K562 (cell line): ENCODE measurements around the gene MMEL1. TPM values are rescaled to one million over a fixed set of nuclear protein-coding genes. Genes with fewer than 3 reads are reported as not detected.

ENCODE experiments used
- ATAC-seq: fragments of 200-7000 bp; cut with Tn5 transposase; 3 replicates; pipeline ENCODE4 v1.9.1; 2020; ENCODE audit warnings: moderate library complexity
- BruUV-seq: library from RNA; stranded (reverse); fragments of 400-500 nt; replicated peaks from 2 replicates; lab custom pipeline; 2021; lab: Mats Ljungman, UMichigan
- CTCF ChIA-PET: fragments of 300-600 bp; formaldehyde crosslinking; extraction: SDS; loops from one replicate; lab custom pipeline; 2021; ENCODE audit warnings: low intra/inter-chr PET ratio; lab: Yijun Ruan, JAX
- POLR2A ChIA-PET: fragments of 300-600, 350-650 bp; sonication (Branson Sonifier 250); formaldehyde crosslinking; extraction: SDS; loops from one replicate; lab custom pipeline; 2021; ENCODE audit warnings: antibody characterized with exemption, inconsistent platforms; lab: Yijun Ruan, JAX
- DNase-seq, 4 experiments: peaks; one replicate each; pipeline versions ENCODE4 v3.0.0 to v3.0.0-alpha.2; 2011 to 2018; ENCODE audit warnings: low spot score in 3 of 4, mixed read lengths in 3 of 4; ENCODE audit errors: extremely low read depth in 1 of 4
- FAIRE-seq: peaks from 2 replicates; lab custom pipeline; 2011; peaks lifted over from hg19 to GRCh38; lab: Jason Lieb, UNC
- H2AFZ ChIP-seq: 2 replicates; pipeline ENCODE4 v1.6.0; 2011; ENCODE audit warnings: low read depth, low read length, control low read depth, inconsistent platforms
- H3K27ac ChIP-seq: fragments of 200-600 bp; 3 replicates; pipeline ENCODE4 v1.8.0; 2011; ENCODE audit warnings: low read depth, mild to moderate bottlenecking, control low read depth, inconsistent platforms, low read length, moderate library complexity, mixed read lengths; ENCODE audit errors: extremely low read depth
- H3K27me3 ChIP-seq, 2 experiments: fragments of 300-600 bp in 1 of 2; 2 replicates in 1 of 2; 3 replicates in 1 of 2; pipeline versions ENCODE4 v1.6.0 to v1.8.0; 2011; ENCODE audit warnings: inconsistent platforms in 2 of 2, low read length in 2 of 2, mild to moderate bottlenecking in 1 of 2, mixed read lengths in 1 of 2, moderate library complexity in 1 of 2; ENCODE audit not compliant: control insufficient read depth in 2 of 2, insufficient read depth in 2 of 2
- H3K36me3 ChIP-seq: fragments of 300-600 bp; 3 replicates; pipeline ENCODE4 v1.8.0; 2011; ENCODE audit warnings: mild to moderate bottlenecking, low read length, inconsistent platforms; ENCODE audit not compliant: control insufficient read depth, insufficient read depth
- H3K4me1 ChIP-seq, 2 experiments: fragments of 200-600 bp in 1 of 2; replicated peaks in 1 of 2; 2 replicates in 1 of 2; 3 replicates in 1 of 2; pipeline versions ENCODE4 v1.5.1 to v1.8.0; 2011; ENCODE audit warnings: inconsistent platforms in 2 of 2, low read length in 2 of 2, mild to moderate bottlenecking in 1 of 2, mixed read lengths in 1 of 2, moderate library complexity in 1 of 2; ENCODE audit not compliant: control insufficient read depth in 2 of 2, insufficient read depth in 2 of 2
- H3K4me2 ChIP-seq: 2 replicates; pipeline ENCODE4 v1.6.1; 2011; ENCODE audit warnings: low read length, control low read depth, inconsistent platforms, mixed read lengths; ENCODE audit not compliant: insufficient read depth
- H3K4me3 ChIP-seq: fragments of 200-600 bp; sonication (generic), shearing (Covaris generic); 2 replicates; pipeline ENCODE4 v1.5.1; 2016; ENCODE audit warnings: control low read depth, inconsistent platforms
- H3K79me2 ChIP-seq: fragments of 200-600 bp; 3 replicates; pipeline ENCODE4 v1.8.0; 2011; ENCODE audit warnings: low read length, inconsistent platforms; ENCODE audit not compliant: control insufficient read depth, insufficient read depth
- H3K9ac ChIP-seq, 2 experiments: 2 replicates each; pipeline versions ENCODE4 v1.6.0 to v1.6.1; 2011; ENCODE audit warnings: low read depth in 2 of 2, low read length in 2 of 2, control low read depth in 1 of 2, inconsistent platforms in 1 of 2, mild to moderate bottlenecking in 1 of 2, mixed read lengths in 1 of 2; ENCODE audit not compliant: insufficient read depth in 1 of 2
- H3K9me1 ChIP-seq: one replicate; pipeline ENCODE4 v1.6.0; 2011; ENCODE audit warnings: inconsistent platforms, mild to moderate bottlenecking, low read length, moderate library complexity; ENCODE audit not compliant: control insufficient read depth, insufficient read depth
- H3K9me3 ChIP-seq: replicated peaks from 2 replicates; pipeline ENCODE4 v1.5.1; 2011; ENCODE audit warnings: low read depth, low read length, inconsistent platforms; ENCODE audit not compliant: control insufficient read depth, insufficient read depth
- H4K20me1 ChIP-seq: replicated peaks from 2 replicates; pipeline ENCODE4 v1.6.1; 2011; ENCODE audit warnings: low read length, inconsistent platforms, mixed read lengths; ENCODE audit not compliant: control insufficient read depth, insufficient read depth
- BCOR ChIP-seq: fragments of 450-650 bp; IDR thresholded peaks from 2 replicates; pipeline ENCODE4 v1.6.1; 2016
- FOXK1 ChIP-seq: sonication (generic); formaldehyde crosslinking; IDR thresholded peaks from 2 replicates; pipeline ENCODE4 v1.8.0; 2022; ENCODE audit warnings: missing genetic modification reagents, mild to moderate bottlenecking, borderline replicate concordance
- NFIC ChIP-seq: fragments of 450-650 bp; IDR thresholded peaks from 2 replicates; pipeline ENCODE4 v1.6.1; 2017; ENCODE audit warnings: mild to moderate bottlenecking, inconsistent platforms
- RBFOX2 ChIP-seq: fragments of 200-400 bp; formaldehyde crosslinking; IDR thresholded peaks from 2 replicates; pipeline ENCODE4 v1.6.1; 2017; ENCODE audit warnings: low read depth, mild to moderate bottlenecking, low read length, moderate library complexity
- SOX6 ChIP-seq: fragments of 450-650 bp; IDR thresholded peaks from 2 replicates; pipeline ENCODE4 v1.6.1; 2014; ENCODE audit warnings: mild to moderate bottlenecking
- TSHZ1 ChIP-seq: fragments of 250-450 bp; sonication (Bioruptor Pico); IDR thresholded peaks from 2 replicates; pipeline ENCODE4 v1.4.0; 2020; ENCODE audit warnings: mild to moderate bottlenecking, moderate library complexity
- whole genome bisulfite sequencing: fragments of 100-300 bp; shearing (Covaris generic); methylation state at CpG from one replicate; pipeline ENCODE4 v1.1.6; 2016; ENCODE audit warnings: low coverage, mixed read lengths; ENCODE audit not compliant: insufficient coverage; ENCODE audit errors: missing lambda C conversion rate; 5-methylcytosine and 5-hydroxymethylcytosine counted together
- in situ Hi-C: fragments of 300-500 bp; cut with MboI; formaldehyde crosslinking; loops from 4 replicates; pipeline ENCODE4 v1.15.0; 2018; ENCODE audit warnings: inconsistent platforms, mixed read lengths
- intact Hi-C: fragments of 100-400 bp; cut with micrococcal nuclease; formaldehyde crosslinking; loops from 2 replicates; pipeline ENCODE4 v1.14.2; 2022
- polyA plus RNA-seq, 8 experiments: library from polyadenylated mRNA; depleted of rRNA in 4 of 8; stranded (reverse) in 5 of 8; unstranded in 3 of 8; fragments of >200 nt; fragmentation: Nextera tagmentation in 2 of 8; fragmentation: Illumina TruSeq in 1 of 8; extraction: Ambion mirVana in 2 of 8; extraction: Trizol in 1 of 8; gene quantifications; 2 replicates each; pipeline versions ENCODE4 v1.2.1 to v1.2.3, GENCODE V29; 2011 to 2014; ENCODE audit warnings: inconsistent platforms in 1 of 8, missing spikeins in 1 of 8
- total RNA-seq, 7 experiments: library from RNA; depleted of rRNA in 6 of 7; stranded (reverse); fragments of >200 nt in 6 of 7; fragmentation: Illumina TruSeq in 2 of 7; extraction: Trizol in 2 of 7; gene quantifications; 2 replicates each; pipeline versions ENCODE4 v1.2.1 to v1.2.3, GENCODE V29; 2011 to 2021; ENCODE audit warnings: low replicate concordance in 1 of 7

The MMEL1 gene
- total and polyA plus RNA-seq, 9 of the 15 experiments (the other 6 are each of a cell fraction or from before 2014, with no cell fraction given): not detected

DNA sequence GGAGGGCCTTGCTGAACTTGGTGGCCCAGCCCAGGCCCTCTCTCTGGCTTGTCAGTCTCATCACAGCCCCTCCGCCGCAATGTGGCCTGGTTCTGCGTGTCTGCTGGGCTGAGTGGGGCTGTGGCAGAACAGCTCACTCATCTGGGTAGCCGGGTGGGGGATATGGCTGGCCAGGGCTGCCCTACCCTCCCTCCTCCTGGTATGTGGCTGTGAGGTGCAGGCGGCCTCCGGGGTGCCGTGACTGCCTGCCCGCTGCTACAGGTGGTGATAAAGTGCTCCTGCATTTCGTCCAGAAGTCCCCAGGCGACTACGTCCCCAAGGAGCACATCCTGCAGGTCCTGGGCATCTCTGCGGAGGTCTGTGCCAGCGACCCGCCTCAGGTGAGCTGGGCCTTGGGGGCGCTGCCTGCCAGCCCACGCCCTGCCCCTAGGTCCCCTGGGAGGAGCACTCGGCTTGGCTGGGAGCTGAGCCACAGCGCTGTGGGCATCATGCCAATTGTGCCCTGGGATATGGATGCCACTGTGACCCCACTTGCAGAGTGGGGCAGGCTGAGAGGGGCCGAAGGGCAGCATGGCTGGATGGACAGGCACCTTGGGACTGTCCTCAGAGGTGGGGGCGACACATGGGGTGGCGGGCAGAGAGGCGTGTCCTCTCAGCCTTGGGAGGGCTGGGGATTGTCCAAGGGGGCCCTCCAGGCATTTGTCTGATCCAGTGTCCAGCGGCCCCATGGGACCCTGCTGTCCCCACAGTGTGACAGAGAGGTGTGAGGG, 44.0 kb downstream of the MMEL1 start:
- BruUV-seq: no TSS peak
- no peak overlapping the region for H3K27ac ChIP-seq
- ChIA-PET CTCF (no interaction called here), POLR2A (interaction anchor here (0.6 kb wide), 1 partner anchor 185 kb away, joined by 3 read pairs; no protein-coding TSS in a partner anchor)
- 74% methylated on average over 19 of the region's 23 CpGs for WGBS
- H2AFZ ChIP-seq: no peak overlapping the region
- no peak for DNase-seq
- no peaks in the 10 kb centered on the region for H4K20me1 ChIP-seq
- no peaks in the 10 kb centered on the region for H3K9me1 ChIP-seq
- no peak overlapping the region for H3K4me2 ChIP-seq
- no peak for ATAC-seq
- H3K4me3 ChIP-seq: no peak overlapping the region
- TF ChIP-seq NFIC (peak; percentile 43), TSHZ1 (no peak), SOX6 (no peak), FOXK1 (CRISPR knock-in tag) (no peak), RBFOX2 (0 out of 2 replicates have a peak, but pooled peaks have one; percentile 20), BCOR (no peak)
- 0 out of 3 replicates have a peak, but pooled peaks cover 4% of the 10 kb centered on the region for H3K36me3 ChIP-seq
- intact Hi-C loops: loop anchor here (5.0 kb wide), 1 partner anchor 42 kb away; no protein-coding TSS in a partner anchor
- H3K79me2 ChIP-seq: peaks cover 8% of the 10 kb centered on the region; the same call in 1 of the 3 replicates
- in situ Hi-C loops: no loop called here
- no peaks in the 10 kb centered on the region for H3K9me3 ChIP-seq
- H3K4me1 ChIP-seq: peaks cover 16 to 65% of the 10 kb centered on the region in 2 experiments
- peaks cover 0 to 10% of the 10 kb centered on the region in 2 experiments; a peak in 2 of 5 replicates for H3K27me3 ChIP-seq
- no peak for FAIRE-seq
- H3K9ac ChIP-seq: no peak overlapping the region; a peak in 1 of 4 replicates
